Epithelial cell of proximal tubule (primary cell): ENCODE results near the gene SCRG1. TPM values are rescaled to one million over a fixed set of nuclear protein-coding genes. Genes with fewer than 3 reads are reported as not detected.

Source experiments
- DNase-seq: peaks from one replicate; pipeline ENCODE4 v3.0.0-alpha.2; 2011; ENCODE audit warnings: low read depth
- H3K4me3 ChIP-seq: 2 replicates; pipeline ENCODE4 v1.5.1; 2011; ENCODE audit warnings: low read depth, mild to moderate bottlenecking, low read length
- total RNA-seq: library from RNA; depleted of rRNA; stranded (reverse); fragments of >200 nt; gene quantifications from 2 replicates; pipeline ENCODE4 v1.2.3, GENCODE V29; 2015
- TF ChIP-seq, protein P1 (sequence below): conservative IDR thresholded peaks from 2 replicates; pipeline ENCODE4 v1.5.1; 2012; ENCODE audit warnings: low read depth, mild to moderate bottlenecking, low read length

Gene SCRG1
- total RNA-seq, 1 donor from 2014 or later: not detected

DNA sequence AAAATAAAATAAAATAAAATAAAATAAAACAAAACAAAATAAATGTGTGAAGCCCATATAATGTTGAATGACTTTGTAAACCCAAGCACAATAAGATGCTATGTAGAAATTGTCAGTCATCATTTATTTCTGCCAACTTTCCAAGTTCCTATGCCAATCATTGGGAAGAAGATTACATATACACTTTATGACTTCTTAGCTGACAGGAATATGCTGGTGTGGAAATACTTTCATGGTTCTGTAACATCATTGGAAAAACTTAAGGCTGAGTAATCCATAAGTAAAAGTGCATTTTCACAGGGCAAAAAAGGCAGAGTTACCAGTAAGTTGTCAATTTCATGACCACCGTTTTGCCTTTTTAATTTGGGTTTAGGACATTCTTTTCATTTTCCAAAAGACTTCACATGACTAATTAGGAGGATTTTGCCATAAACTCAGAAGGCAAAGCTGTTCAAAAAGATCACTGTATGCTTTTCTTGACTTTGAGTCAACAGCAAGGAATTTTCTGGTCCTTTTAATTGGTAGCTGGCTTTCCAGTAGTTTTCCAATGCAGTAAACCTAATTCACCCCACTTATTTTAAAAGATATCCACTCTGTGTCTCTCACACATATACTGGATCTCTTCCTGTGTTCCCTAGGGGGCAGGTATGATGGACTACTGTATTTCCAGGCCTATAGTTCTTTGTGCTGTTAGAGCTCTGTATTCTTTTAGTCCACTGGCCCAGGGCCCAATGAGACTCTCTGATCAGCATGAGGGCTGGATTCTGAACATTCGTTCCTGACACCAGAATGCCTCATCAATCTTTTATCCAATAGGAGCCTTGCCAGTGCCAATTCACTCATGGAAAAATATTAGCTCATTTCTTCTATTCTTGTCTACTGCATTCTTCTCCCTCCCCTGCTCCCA is 26.2 kb upstream of the SCRG1 start:
- no peak overlapping the region for H3K4me3 ChIP-seq
- DNase-seq: no peak
- TF ChIP-seq, protein P1, sequence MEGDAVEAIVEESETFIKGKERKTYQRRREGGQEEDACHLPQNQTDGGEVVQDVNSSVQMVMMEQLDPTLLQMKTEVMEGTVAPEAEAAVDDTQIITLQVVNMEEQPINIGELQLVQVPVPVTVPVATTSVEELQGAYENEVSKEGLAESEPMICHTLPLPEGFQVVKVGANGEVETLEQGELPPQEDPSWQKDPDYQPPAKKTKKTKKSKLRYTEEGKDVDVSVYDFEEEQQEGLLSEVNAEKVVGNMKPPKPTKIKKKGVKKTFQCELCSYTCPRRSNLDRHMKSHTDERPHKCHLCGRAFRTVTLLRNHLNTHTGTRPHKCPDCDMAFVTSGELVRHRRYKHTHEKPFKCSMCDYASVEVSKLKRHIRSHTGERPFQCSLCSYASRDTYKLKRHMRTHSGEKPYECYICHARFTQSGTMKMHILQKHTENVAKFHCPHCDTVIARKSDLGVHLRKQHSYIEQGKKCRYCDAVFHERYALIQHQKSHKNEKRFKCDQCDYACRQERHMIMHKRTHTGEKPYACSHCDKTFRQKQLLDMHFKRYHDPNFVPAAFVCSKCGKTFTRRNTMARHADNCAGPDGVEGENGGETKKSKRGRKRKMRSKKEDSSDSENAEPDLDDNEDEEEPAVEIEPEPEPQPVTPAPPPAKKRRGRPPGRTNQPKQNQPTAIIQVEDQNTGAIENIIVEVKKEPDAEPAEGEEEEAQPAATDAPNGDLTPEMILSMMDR: no peak

DNA sequence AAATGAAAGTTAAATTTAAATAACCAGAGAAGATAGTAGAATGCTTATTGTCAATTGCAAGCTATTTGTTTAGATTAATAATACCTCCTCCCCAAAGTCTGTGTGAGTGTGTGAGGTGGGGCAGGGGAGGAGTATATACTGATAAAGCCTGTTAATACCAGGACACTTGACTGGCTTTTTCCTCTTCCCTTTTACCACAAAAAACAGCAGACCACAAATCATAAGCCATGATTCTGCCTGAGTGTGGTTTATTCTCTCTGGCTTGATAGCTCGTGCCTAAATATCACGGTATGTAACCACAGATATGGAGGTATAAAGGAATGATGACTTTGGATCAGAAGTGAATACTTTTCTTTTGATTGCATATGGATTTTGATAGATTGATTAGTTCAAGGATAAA is 21.9 kb upstream of the SCRG1 start:
- no peak for DNase-seq

DNA sequence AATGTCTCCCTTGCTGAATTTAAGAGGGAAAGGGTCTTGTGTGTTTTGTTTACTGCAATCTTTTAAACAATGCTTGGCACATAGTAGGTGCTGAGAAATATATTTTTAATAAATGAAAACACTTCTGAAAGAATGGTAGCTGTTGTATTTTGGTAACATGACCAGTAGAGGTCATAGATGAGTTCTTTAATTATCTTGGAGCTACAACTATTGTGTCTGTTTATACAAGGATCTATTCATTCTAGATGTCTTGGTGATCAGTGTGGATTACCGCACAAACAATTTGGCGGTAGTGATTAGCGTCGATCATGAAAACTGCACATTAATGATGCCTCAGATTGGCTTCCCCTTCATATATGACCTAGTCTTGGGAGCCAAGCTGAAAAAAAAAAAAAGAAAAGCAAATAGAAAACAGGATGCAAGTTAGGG is 21.4 kb upstream of the SCRG1 start:
- TF ChIP-seq, protein P1: peak; percentile 45
- no peak overlapping the region for H3K4me3 ChIP-seq
- DNase-seq: no peak

More for the DNA sequence above, 21.9 kb upstream of the SCRG1 start:
- TF ChIP-seq, protein P1: no peak
- no peak overlapping the region for H3K4me3 ChIP-seq

DNA sequence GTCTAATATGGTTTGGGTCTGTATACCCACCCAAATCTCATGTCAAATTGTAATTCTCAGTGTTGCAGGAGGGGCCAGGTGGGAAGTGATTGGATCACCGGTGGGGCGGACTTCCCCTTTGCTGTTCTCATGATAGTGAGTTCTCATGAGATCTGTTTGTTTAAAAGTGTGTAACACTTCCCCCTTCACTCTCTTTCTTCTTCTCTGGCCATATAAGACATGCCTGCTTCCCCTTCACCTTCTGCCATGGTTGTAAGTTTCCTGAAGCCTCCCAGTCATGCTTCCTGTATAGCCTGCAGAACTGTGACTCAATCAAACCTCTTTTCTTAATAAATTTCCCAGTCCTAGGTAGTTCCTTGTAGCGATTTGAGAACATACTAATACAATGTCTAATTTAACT is 19.7 kb upstream of the SCRG1 start:
- TF ChIP-seq, protein P1: no peak
- no peak for DNase-seq
- H3K4me3 ChIP-seq: no peak overlapping the region

DNA sequence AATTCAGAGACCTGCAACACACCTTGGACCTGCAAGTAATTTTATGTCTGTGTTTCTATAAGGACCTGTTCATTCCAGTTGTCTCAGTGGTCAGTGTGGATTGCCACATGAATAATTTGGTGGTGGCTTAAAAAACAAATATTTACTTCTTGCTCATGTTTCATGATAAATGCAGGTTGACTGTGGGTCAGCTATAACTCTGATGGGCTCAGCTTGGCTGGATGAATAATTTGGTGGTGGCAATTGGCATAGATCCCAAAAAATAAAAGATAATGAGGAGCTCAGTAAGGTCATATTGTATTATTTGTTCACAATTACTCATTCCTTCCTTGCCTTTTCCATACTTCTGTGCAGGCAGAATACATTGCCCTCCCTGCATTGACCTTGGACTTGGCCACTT is 18.9 kb upstream of the SCRG1 start:
- TF ChIP-seq, protein P1: no peak
- DNase-seq: no peak
- H3K4me3 ChIP-seq: no peak overlapping the region

DNA sequence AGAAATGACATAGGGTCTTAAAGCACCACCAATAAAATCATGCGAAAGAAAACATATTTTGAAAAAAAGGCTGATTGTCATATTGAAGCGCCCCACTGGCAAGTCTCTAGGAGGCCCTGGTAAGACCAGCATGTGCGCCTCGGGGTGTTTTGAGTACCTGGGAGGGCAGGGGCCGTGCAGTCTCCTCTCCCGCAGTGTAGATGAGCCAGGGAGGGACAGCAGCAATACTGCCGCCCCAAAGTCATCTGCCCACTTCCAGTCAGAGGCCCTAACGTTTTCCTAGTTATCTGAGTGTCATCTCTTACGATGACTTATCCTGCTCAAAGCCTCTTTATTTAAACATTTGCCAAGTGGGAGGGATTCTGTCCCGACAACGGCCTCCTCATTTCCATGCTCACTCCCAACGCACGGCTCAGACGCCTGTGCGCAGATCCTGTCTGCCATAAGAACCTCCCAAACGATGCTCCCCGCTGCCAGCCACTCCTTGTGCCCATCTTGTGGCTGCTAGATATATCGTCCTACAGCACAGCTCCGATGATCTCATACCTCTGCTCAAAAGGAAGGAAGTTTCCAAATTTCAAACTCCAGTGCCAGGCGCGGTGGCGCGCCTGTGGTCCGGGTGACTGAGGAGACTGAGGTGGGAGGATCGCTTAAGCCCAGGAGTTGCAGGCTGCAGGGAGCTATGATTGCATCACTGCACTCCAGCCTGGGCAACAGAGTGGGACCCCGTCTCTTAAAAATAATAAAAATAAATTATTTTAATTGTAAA is 17.2 kb upstream of the SCRG1 start:
- DNase-seq: no peak
- no peak overlapping the region for H3K4me3 ChIP-seq
- TF ChIP-seq, protein P1: no peak
